Renal cortical epithelial cell (primary cell): ENCODE results near the gene BRWD1. TPM values are rescaled to one million over a fixed set of nuclear protein-coding genes. Genes with fewer than 3 reads are reported as not detected.

Experiments used
- DNase-seq: peaks from one replicate; pipeline ENCODE4 v3.0.0-alpha.2; 2011; ENCODE audit warnings: low read depth
- total RNA-seq: library from RNA; depleted of rRNA; stranded (reverse); fragments of >200 nt; gene quantifications from 2 replicates; pipeline ENCODE4 v1.2.3, GENCODE V29; 2014

BRWD1 gene
- total RNA-seq, 1 donor from 2014 or later: 81.4 TPM

DNA sequence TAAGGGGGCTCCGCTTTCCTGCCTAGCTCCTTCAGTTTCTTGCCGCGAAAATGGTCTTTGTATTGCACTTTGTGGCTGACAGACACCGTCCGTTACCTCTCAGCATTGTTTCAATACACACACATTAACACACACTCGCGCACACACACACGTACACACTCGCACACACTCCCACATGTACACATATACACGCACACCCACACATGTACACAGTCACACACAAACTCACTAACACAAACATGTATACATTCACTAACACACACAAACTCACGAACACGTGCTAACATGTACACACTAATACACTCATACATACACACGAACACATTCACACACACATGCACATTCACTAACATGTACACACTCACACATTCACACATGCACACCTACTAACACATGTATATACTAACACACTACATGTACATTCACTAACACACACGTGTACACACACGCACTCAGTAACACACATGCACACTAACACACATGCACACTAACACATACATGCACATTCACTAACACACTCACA, 179.1 kb downstream of the BRWD1 start:
- DNase-seq: no peak

Other genes with a start within 250 kb of the BRWD1 start
- gene PSMG1, start 130.2 kb downstream of the BRWD1 start, total RNA-seq: 32.2 and 54.2 TPM in 2 replicates
- gene HMGN1, start 35.5 kb upstream of the BRWD1 start, total RNA-seq: 258 and 396 TPM in 2 replicates
- 3.1 and 3.6 TPM in 2 replicates for gene LCA5L, start 132.1 kb upstream of the BRWD1 start, total RNA-seq
- 2.1 TPM in 1 of 2 replicates, not detected in the other for gene SH3BGR, start 138.3 kb upstream of the BRWD1 start, total RNA-seq